OCI-LY1 (cell line): ENCODE results near the gene CD46.

Experiments used
- H2AFZ ChIP-seq: fragments of 200-600 bp; sonication (generic), shearing (Covaris generic); 2 replicates; pipeline ENCODE4 v1.6.0; 2014; ENCODE audit warnings: antibody characterized with exemption, mild to moderate bottlenecking, low read length
- H3F3A ChIP-seq: fragments of 200-600 bp; sonication (generic), shearing (Covaris generic); 2 replicates; pipeline ENCODE4 v1.6.0; 2014; ENCODE audit warnings: mild to moderate bottlenecking, antibody characterized with exemption, low read length, moderate library complexity; ENCODE audit not compliant: insufficient read depth
- H3K27ac ChIP-seq: fragments of 200-600 bp; sonication (generic); 2 replicates; pipeline ENCODE4 v1.5.1; 2014; ENCODE audit warnings: low read length, mixed run types, mild to moderate bottlenecking, low read depth; ENCODE audit not compliant: poor library complexity, severe bottlenecking
- H3K27me3 ChIP-seq: fragments of 200-600 bp; sonication (generic); 2 replicates; pipeline ENCODE4 v1.6.0; 2014; ENCODE audit warnings: antibody characterized with exemption, mild to moderate bottlenecking, low read length, moderate library complexity; ENCODE audit not compliant: insufficient read depth
- H3K36me3 ChIP-seq: fragments of 200-600 bp; sonication (generic); 2 replicates; pipeline ENCODE4 v1.6.1; 2014; ENCODE audit warnings: mild to moderate bottlenecking, antibody characterized with exemption, low read length, moderate library complexity, mixed read lengths; ENCODE audit not compliant: insufficient read depth
- H3K4me1 ChIP-seq: fragments of 200-600 bp; sonication (generic); 2 replicates; pipeline ENCODE4 v1.5.1; 2014; ENCODE audit warnings: mild to moderate bottlenecking, low read length, moderate library complexity; ENCODE audit not compliant: insufficient read depth, severe bottlenecking
- H3K4me2 ChIP-seq: fragments of 200-600 bp; sonication (generic), shearing (Covaris generic); 2 replicates; pipeline ENCODE4 v1.6.1; 2014; ENCODE audit warnings: low read length
- H3K4me3 ChIP-seq: fragments of 200-600 bp; sonication (generic); 2 replicates; pipeline ENCODE4 v1.5.1; 2014; ENCODE audit warnings: low read length, low read depth, mild to moderate bottlenecking, mixed read lengths; ENCODE audit not compliant: poor library complexity, severe bottlenecking
- H3K79me2 ChIP-seq: fragments of 200-600 bp; shearing (Covaris generic); 2 replicates; pipeline ENCODE4 v1.6.1; 2016; ENCODE audit warnings: mixed run types, low read length, mixed read lengths; ENCODE audit not compliant: insufficient read depth
- H3K9ac ChIP-seq: fragments of 200-600 bp; sonication (generic), shearing (Covaris generic); 2 replicates; pipeline ENCODE4 v1.6.1; 2014; ENCODE audit warnings: mild to moderate bottlenecking, low read length, mixed read lengths
- H3K9me2 ChIP-seq: fragments of 200-600 bp; sonication (generic), shearing (Covaris generic); 2 replicates; pipeline ENCODE4 v1.6.1; 2014; ENCODE audit warnings: low read depth, mild to moderate bottlenecking, low read length, mixed read lengths
- H3K9me3 ChIP-seq: fragments of 200-600 bp; shearing (Covaris generic); 2 replicates; pipeline ENCODE4 v1.6.1; 2014; ENCODE audit warnings: low read length, mixed read lengths
- H4K20me1 ChIP-seq: fragments of 200-600 bp; sonication (generic), shearing (Covaris generic); 2 replicates; pipeline ENCODE4 v1.6.0; 2016; ENCODE audit warnings: mild to moderate bottlenecking, low read length; ENCODE audit not compliant: insufficient read depth
- EZH2 ChIP-seq: fragments of 200-600 bp; sonication (generic), shearing (Covaris generic); IDR thresholded peaks from 2 replicates; pipeline ENCODE4 v1.8.0; 2017; ENCODE audit warnings: borderline replicate concordance, mixed run types, mild to moderate bottlenecking, antibody characterized with exemption, low read length, moderate library complexity, mixed read lengths
- TF ChIP-seq, protein P1 (sequence below): fragments of 200-600 bp; sonication (generic), shearing (Covaris generic); IDR thresholded peaks from 2 replicates; pipeline ENCODE4 v1.5.1; 2017; ENCODE audit warnings: mild to moderate bottlenecking, antibody characterized with exemption, low read length, moderate library complexity, mixed read lengths

The CD46 gene

GRCh38 chr1:207812778-207813511 is 61.1 kb downstream of the CD46 start:
- H3K4me2 ChIP-seq, result no peak overlapping the region
- H3K79me2 ChIP-seq, result peaks cover 38% of the 10 kb centered on the region
- H3K9ac ChIP-seq, result no peak overlapping the region
- peaks cover 19% of the 10 kb centered on the region for H3K4me1 ChIP-seq
- H2AFZ ChIP-seq, result no peak overlapping the region
- H3F3A ChIP-seq, result no peaks in the 10 kb centered on the region
- no peaks in the 10 kb centered on the region for H3K9me3 ChIP-seq
- no peak for TF ChIP-seq EZH2
- TF ChIP-seq, protein P1, sequence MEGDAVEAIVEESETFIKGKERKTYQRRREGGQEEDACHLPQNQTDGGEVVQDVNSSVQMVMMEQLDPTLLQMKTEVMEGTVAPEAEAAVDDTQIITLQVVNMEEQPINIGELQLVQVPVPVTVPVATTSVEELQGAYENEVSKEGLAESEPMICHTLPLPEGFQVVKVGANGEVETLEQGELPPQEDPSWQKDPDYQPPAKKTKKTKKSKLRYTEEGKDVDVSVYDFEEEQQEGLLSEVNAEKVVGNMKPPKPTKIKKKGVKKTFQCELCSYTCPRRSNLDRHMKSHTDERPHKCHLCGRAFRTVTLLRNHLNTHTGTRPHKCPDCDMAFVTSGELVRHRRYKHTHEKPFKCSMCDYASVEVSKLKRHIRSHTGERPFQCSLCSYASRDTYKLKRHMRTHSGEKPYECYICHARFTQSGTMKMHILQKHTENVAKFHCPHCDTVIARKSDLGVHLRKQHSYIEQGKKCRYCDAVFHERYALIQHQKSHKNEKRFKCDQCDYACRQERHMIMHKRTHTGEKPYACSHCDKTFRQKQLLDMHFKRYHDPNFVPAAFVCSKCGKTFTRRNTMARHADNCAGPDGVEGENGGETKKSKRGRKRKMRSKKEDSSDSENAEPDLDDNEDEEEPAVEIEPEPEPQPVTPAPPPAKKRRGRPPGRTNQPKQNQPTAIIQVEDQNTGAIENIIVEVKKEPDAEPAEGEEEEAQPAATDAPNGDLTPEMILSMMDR, result no peak
- H3K27me3 ChIP-seq, result no peaks in the 10 kb centered on the region
- H3K4me3 ChIP-seq, result no peak overlapping the region
- H3K9me2 ChIP-seq, result no peaks in the 10 kb centered on the region
- peaks cover 95% of the 10 kb centered on the region for H3K36me3 ChIP-seq
- H4K20me1 ChIP-seq, result no peaks in the 10 kb centered on the region
- no peak overlapping the region for H3K27ac ChIP-seq

DNA sequence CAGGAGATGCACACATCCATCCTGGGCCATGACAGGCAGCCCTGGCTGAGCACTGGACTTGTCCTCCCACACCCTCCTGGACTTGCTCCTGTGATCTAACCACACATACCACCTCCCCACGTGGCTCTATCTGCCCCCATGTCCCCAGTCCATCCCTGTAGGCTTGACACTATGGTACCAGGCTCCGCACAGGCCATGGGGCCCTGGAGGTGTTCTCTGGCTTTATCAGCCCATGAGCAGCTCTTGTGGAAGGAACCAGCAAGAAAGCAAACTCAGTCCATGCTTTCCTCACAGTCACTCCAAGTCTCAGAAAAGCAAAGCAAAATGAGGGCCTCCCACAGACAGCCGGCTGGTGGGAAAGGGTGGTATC is 61.6 kb downstream of the CD46 start:
- H3K79me2 ChIP-seq, result peaks cover 40% of the 10 kb centered on the region
- H3K27ac ChIP-seq, result no peak overlapping the region
- H3K4me3 ChIP-seq, result no peak overlapping the region
- no peak overlapping the region for H3K4me2 ChIP-seq
- H3K9me2 ChIP-seq, result no peaks in the 10 kb centered on the region
- no peak for TF ChIP-seq EZH2
- TF ChIP-seq, protein P1, result no peak
- no peak overlapping the region for H3K9ac ChIP-seq
- H3K9me3 ChIP-seq, result no peaks in the 10 kb centered on the region
- H4K20me1 ChIP-seq, result no peaks in the 10 kb centered on the region
- no peaks in the 10 kb centered on the region for H3K27me3 ChIP-seq
- H3F3A ChIP-seq, result no peaks in the 10 kb centered on the region
- no peak overlapping the region for H2AFZ ChIP-seq
- peaks cover 16% of the 10 kb centered on the region for H3K4me1 ChIP-seq
- peaks cover 93% of the 10 kb centered on the region for H3K36me3 ChIP-seq

GRCh38 chr1:207813946-207814345 is 62.1 kb downstream of the CD46 start:
- H3K9me3 ChIP-seq, result no peaks in the 10 kb centered on the region
- H3F3A ChIP-seq, result no peaks in the 10 kb centered on the region
- no peaks in the 10 kb centered on the region for H3K9me2 ChIP-seq
- H2AFZ ChIP-seq, result no peak overlapping the region
- peaks cover 44% of the 10 kb centered on the region for H3K79me2 ChIP-seq
- H3K4me1 ChIP-seq, result peaks cover 17% of the 10 kb centered on the region
- peaks cover 93% of the 10 kb centered on the region for H3K36me3 ChIP-seq
- no peaks in the 10 kb centered on the region for H4K20me1 ChIP-seq
- H3K27ac ChIP-seq, result no peak overlapping the region
- H3K4me2 ChIP-seq, result no peak overlapping the region
- no peak overlapping the region for H3K4me3 ChIP-seq
- TF ChIP-seq EZH2, result no peak
- TF ChIP-seq, protein P1, result no peak
- H3K9ac ChIP-seq, result no peak overlapping the region
- H3K27me3 ChIP-seq, result no peaks in the 10 kb centered on the region
